Stimulated activated CD8-positive, alpha-beta memory T cell treated with anti-CD3 and anti-CD28 coated beads, Interleukin-15, amount 100 ng/mL, for 4 hours (primary cell): Measurements from ENCODE around the gene GBF1.
"Not testable (repeated sequence)": the region's sequence is repeated elsewhere in the genome, so short reads cannot be mapped to it uniquely, and the experiment has no call there.

Experiments
- DNase-seq, 2 donors: peaks; one replicate each; pipeline ENCODE4 v3.0.0-alpha.2; 2020; ENCODE audit warnings: low read depth in 2 of 2

Gene GBF1

DNA sequence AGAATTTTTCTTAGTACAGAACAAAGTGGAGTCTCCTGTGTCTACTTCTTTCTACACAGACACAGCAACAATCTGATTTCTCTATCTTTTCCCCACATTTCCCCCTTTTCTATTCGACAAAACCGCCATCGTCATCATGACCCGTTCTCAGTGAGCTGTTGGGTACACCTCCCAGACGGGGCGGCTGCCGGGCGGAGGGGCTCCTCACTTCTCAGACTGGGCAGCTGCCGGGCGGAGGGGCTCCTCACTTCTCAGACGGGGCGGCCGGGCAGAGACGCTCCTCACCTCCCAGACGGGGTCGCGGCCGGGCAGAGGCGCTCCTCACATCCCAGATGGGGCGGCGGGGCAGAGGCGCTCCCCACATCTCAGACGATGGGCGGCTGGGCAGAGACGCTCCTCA lies 56.0 kb downstream of the GBF1 start:
- not testable (repeated sequence) for DNase-seq

DNA sequence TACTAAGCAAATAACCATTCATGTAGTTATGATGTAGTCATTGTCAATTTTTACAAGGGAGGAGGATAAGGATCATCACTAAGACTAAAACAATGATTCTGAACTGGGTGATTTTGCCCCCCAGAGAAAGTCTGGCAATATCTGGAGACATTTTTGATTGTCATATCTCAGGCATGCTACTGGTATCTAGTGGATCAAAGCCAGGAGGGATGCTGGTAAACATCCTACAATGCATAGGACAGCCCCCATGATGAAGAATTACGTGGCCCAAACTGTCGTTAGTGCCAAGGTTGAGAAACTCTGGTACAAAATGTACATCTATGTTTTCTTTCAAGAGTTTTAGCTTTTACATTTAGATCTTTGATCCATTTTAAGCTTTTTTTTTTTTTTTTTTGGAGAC lies 57.3 kb downstream of the GBF1 start:
- DNase-seq: no peak

DNA sequence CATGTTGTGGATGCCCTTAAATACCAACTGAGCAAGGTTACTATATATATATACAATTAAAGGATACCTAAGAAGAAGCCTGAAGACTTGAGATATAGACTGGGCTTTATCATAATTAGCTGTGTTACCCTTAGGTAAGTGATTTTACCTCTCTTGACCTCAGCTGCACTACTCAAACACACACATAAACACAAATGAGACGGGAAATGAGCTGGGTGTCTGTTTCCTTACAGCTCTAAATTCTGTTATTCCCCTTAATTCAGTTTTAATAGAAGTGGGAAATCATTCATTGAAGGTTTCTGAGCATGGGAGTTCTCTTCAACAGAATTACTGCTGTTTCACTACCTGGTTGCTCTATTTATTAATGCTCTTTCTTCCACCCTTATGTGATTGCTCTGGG lies 60.7 kb downstream of the GBF1 start:
- no peak for DNase-seq

DNA sequence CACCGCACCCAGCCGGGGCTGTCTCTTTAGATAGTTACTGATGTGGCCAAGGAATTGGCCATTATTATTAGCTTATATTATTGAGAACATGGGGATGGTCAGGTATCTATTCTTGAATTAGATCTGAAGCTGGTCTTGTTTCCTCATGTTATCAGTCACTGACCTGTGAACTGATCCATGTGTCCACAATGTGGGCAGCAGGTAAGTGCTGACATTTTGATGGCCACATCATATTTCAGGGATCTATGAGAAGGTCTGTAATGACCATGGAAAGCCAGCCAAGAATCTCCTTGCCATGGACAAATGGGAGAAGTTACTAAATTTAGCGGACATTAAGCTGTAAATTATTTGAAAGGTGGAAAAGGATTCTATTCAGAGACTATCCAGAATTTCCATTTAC lies 61.4 kb downstream of the GBF1 start:
- no peak for DNase-seq

DNA sequence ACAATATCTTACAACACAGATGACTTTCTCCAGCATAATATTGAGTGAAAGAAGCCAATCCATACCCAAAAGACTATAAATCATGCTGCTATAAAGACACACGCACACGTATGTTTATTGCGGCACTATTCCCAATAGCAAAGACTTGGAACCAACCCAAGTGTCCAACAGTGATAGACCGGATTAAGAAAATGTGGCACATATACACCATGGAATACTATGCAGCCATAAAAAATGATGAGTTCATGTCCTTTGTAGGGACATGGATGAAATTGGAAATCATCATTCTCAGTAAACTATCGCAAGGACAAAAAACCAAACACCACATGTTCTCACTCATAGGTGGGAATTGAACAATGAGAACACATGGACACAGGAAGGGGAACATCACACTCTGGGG lies 63.0 kb downstream of the GBF1 start:
- DNase-seq: not testable (repeated sequence)

DNA sequence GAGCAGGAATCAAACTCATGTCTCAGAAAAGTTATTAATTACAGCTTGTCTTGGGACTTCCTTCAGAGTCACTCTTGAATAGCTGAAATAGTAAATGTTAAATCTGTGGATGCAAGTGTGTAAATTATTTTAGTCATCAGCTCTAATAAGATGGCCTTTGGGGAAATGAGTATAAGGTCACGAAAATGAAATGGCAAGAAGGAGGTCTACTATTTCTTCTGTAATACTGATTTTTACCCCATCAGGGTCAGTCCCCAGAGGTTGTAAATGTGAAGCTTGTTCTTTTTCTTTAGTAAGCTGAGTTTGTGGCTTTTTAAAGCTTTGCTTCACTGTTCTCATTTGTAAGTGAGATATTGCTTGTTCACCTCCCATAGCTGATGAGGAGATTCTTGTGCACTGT lies 63.9 kb downstream of the GBF1 start:
- no peak for DNase-seq

DNA sequence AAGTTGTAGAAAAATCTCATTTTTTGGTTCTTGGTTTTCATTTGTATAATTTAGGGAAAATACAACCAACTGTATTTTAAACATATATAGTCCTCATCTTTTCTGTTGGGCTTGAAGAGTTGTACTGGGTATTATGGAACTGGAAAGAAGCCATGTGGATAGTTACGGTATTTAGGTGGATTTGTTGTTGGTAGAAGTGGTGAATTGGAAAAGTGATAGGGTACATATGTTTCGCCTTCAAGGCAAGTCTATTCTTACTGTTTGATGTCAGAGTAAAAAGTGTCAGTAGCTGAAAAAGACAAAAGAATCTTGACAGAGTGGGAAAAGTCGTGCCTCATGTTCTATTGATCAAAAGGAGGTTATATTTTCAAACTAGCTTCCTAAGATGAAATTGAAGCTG lies 64.6 kb downstream of the GBF1 start:
- no peak for DNase-seq

DNA sequence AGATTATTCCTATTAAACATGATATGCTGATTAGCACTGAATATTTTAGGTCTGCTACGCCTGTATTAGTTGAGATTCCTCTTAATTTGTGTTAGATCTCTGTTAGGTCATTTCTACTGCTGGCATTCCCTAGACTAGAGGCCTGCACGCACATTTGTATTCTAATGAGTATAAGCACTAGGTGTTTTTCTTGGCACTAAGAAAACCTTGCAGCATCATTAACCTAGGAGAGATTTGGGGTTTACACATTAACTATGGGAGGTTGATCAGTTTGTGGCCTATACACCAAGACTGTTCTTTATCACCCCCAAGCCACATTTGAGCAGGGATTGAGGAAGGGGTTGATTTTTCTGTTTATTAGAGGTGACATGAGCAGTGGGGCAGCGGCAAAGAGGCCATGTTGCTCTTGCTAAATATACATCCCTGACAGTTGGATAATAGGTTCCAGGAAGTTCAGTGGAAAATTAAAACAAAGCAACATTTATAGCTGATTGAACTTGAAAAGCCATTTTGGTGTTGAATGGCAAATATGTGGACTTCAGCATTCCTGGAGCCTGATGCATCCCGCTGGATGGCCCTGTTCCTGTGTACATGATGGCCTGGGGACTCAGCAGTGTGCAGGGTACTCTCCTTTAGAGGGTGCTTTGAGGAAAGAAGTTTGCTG lies 65.2 kb downstream of the GBF1 start:
- DNase-seq: no peak

DNA sequence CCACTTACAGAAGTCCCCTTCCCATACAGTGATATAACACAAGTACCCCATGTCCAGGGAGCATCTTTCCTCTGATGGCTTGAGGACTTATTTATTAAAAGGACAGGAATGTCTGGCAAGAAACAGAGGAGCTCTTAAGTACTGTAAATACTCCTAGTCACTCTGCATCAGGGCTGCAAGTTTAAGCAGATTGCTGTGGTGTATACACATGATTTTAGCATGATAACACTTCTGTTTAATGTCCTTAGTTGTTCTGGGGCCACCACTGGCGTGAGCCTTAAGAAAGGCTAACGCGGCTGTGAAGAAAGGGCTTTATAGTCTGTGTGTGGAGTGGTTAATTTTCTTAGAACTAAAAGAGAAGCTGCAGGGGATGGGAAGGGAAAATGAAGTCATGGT lies 65.7 kb downstream of the GBF1 start:
- no peak for DNase-seq

DNA sequence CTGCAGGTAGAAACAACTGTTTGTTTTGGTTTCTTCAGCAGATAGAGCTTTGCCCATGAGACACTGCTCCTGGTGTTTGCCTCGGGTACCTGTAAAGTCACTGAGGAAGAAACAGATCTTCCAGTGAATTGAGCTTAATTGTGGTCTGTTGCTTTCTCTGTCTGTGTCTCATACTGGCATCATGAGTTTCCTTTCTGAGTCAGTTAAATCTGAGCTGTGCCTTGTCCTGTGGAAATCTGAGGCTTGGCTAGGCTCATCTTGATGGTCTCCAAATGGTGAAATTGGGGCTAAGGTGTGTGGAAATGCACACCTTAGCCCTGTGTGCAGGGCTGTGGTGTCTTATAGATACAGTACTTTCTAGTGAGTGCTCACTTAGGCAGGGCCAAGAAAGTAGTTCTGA lies 67.4 kb downstream of the GBF1 start:
- no peak for DNase-seq

DNA sequence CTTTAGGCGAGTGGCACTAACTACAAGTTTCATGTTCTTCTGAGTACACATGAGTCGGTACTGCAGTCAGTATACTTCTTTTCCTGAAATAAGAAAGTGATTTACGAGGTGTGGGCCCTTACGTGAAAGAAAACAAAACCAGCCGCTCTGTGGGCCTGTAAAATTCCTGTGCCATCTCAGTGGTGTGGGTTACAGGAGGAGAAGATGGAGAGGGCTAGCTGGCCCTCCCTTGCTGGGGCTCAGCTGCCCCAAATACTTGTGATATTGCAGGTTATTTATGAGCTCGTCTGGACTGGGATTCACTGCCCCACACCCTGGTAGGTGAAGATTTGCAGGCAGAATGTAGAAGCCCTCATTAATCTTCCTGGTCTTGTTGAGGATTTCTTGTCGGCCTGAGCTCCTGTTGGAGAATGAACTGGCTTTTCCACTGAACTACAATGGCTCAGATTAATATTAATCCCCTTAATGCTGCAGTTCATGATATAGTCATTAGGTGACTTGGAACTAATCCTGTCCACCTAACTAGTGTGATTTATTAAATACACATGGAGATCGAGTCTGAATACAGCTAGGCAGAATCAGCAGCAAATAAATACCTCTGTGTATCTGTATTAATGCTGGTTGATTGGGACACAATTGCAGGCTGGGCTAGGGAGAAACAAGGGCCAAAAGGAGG lies 68.0 kb downstream of the GBF1 start:
- no peak for DNase-seq

DNA sequence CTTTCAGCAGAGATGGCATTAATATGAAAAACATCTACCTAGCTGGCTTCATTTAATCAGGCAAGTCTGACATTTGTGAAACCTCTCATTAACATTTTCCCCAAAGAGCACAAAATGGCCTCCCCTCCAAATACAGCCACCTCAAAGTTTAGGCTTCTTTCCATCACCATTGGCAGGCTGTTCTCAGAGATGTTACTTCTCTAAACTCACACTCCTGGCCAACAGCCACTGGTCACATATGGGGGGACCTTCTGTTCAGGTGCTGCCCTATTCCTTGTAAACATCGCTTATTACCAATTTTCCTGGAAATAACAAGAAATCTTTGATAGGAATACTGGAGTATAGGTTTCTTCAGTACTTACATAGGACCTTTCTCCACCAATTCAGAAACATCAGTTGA lies 69.5 kb downstream of the GBF1 start:
- DNase-seq: no peak

DNA sequence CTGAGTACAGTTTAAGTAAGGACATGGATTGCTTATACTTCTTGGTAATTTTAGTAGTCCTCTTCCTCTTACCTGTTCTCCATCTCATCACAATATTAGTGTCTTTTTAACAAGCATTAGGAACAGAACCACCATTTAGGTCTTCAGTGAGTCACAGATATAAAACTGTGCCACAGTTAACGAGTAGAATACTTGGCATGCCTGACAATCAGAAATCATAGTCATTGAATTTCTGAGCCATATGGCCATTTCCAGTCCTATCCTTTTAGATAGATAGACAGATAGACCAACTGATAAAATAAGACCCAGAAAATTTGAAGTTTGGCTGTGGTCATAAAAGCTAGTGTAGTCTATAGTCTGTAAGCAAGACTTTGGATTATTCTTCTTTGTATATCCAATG lies 71.1 kb downstream of the GBF1 start:
- DNase-seq: no peak

DNA sequence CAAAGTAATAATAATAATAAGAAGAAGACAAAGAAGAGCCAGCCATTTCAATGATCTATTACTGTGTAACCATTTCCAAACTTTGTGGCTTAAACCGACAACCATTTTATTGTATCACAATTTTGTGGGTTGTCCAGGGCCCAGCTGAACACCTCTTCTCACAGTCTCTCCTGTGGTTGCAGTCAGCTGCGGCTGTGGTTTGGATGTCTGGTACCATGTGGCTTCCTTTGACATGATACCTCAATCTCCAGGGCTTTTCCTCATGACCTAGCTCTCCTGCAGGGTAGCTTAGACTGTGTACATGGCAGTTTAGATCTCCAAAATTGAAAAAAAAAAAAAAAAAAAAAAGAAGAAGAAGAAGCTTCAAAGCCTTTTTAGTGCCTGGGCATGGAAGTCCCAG lies 77.6 kb downstream of the GBF1 start:
- DNase-seq: peak; percentile 1

DNA sequence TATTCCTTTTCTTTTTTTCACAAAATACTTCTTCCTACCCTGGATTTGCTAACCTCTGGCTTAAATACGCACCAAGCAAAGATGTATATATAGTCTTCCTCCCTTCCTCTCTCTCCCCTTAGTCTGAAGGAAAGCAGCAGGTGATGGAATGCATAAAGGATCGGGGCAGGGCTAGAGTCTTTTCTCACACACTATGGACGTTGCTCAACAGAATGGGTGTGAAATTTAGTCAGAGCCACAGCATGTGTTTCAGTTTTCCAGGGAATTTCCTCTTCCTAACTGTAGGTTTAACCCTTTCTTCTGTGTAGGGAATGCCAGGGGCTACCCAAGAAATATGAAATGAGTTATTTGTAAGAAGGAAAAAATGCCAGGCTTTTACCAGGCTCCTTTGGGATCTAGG lies 78.7 kb downstream of the GBF1 start:
- DNase-seq: no peak

DNA sequence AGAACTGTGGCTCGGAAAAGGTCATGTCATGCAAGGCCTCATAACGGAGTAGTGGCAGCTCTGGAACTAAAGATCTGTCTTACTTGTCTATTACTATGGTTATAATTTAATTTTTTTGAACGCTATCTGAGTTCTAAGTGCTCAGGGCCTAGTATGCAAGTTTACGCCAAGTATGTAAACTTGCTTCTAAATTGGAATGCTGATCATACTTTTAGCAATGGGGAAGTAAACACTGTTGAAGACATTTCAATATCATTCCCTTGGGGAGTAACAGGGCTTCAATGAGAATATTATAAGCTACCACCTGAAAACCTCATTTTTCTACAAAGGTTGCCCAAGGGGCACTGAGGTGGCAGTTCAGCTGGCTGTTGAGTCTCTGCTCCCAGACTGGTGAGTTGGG lies 80.7 kb downstream of the GBF1 start:
- no peak for DNase-seq

DNA sequence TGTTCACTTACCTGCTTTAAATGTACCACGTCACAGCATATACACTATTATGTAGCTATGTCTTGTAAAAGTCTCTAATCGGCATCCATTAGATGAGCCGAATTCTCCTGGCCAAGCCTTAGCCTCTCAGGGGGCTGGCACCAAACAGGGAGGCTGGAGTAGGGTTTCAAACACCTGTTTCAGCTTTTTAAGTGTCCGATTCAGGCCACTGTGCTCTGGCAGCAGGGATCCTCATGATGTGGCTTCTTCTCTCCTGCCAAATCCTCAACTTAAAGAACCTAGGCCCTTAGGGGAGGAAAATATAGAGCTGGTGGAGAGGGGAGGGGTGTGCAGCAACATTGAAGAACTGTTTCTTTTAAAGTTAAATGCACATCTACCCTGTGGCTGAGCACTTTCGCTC lies 81.7 kb downstream of the GBF1 start:
- DNase-seq: no peak

DNA sequence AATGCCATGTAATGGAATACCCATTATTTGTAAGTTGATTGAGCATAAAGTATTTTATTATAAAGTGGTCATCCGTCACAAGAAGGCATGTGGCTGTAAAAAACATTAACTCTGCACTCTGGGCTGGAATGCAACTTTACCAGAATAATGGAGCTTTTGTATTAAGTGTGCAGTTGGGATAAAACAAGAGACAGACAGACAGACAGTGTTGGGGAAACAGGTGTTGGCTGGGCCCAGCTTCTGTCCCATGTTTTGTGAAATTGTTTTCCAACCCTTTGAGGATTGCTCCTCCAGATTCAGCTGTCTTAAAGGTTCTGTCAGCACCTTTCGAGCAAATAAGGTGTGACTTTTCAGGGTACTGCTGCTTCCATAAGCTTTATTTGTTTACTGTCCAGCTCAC lies 82.3 kb downstream of the GBF1 start:
- no peak for DNase-seq

DNA sequence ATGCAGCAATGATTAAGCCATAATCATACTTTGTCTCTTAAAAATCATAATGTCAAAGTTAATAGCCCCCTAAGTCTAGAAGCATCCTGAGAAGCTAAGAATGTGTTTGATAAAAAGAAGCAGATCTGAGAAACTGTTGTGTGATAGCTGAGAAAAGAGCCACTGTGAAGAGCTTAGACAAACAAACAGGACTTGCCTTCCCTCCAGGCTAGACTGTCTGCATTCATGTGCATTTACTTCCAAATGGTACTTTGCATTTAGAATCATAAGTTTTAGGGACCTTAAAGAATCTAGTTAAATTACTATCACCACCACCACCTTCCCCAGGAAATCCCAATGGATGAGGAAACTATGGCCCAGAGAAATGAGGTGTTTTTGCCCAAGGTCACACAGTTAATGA lies 87.4 kb downstream of the GBF1 start:
- DNase-seq: no peak

DNA sequence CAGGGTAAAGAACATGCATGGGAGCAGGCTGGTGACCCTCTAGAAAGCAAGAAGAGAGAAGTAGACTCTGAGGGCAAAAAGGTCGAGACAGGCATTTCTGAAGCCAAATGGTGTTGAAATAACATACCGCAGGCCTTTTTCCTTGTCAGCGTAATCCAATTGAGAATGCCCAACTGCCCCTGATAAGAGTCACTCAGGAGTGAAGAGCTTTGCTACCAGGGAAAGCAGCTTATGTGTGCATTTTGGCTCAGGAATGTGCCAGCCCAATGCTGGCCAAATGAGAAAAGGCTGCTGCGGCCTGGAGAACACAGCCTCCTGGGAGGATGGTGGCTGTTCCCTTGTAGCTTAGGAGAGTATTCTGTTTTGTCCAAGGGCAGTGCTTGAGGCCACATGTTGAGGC lies 88.8 kb downstream of the GBF1 start:
- no peak for DNase-seq

DNA sequence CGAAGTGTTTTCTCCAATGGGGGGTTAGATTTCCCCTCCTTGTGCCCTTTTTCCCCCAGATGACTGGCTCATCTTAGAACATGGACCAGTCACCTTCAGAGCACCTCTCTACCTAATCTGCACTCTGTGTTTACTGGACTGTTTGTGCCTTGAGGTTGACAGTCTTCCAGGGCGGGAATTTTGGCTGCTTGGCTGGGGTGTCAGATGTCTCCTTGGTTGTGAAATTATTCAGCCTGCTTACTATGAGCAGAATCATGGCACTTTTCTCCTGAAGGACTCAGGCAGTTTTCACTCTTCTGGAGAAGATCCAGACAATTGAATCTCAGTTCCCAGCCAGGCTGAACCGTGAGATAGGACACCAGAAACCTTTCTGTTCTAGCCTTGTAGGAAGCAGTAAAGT lies 89.9 kb downstream of the GBF1 start:
- DNase-seq: no peak

DNA sequence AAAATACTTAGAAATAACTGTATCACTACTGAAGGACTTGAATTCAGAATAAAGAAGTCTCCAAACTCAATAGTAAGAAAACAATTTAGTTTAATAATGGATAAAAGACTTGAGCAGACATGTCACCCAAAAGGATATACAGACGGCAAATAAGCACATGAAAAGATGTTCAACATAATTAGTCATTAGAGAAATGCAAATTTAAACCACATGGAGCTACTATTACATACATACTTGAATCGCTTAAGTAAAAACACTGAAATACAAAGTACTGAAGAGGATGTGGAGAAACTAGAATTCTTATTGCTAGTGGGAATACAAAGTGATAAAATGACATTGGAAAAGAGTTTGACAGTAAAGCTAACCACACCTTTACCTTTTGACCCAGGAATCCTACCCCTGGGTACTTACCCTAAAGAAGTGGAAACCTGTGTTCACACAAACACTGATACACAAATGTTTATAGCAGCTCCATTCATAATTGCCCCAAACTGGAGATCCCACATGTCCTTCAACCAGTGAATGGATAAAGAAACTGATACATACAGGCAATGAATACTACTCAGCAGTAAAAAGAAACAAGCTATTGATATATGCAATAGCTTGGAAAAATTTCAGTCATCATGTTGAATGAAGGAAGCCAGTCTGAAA lies 95.8 kb downstream of the GBF1 start:
- DNase-seq: no peak

DNA sequence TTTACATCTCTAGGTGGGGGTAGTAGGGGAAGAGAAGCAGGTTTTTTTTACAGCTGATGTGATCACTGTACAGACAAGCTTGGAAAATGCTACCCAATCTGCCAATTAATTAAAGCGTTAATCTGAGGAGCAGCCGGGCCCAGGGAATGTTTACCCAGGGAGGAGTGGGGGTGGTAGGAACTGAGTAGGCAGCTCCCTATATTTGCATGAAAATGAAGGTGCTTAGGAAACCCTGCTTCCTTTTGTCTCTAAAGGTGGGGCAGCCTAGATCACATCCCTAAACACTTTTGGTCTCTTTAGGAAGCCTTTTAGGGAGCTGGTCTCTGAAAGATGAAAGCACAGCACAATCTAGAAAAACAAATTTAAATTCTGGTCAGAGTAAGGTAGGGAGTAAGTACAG lies 97.1 kb downstream of the GBF1 start:
- no peak for DNase-seq

DNA sequence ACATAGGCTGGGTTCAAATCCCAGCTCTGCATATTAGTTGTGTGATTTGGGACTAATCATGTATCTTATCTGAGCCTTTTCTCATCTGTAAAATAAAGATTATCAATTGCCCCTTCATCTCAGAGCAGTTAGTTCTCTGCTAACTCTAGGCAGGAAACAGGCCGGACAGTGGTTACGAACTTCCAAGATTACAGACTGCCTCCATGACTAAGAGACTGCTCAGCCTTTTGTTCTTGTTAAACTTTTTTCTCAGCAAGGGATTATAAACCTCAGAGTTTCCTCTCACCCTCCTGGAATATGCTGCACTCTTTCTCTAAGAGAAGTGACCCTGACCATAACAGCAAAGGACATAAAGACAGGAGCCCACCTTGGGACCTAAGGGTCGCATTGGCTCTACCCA lies 97.6 kb downstream of the GBF1 start:
- DNase-seq: no peak
